AG10803 (cell line): ENCODE results near the gene TTLL11.

Source experiments
- DNase-seq: peaks from one replicate; pipeline ENCODE4 v3.0.0; 2010; ENCODE audit warnings: low read depth
- H3K4me3 ChIP-seq: 2 replicates; pipeline ENCODE4 v1.5.1; 2011; ENCODE audit warnings: mild to moderate bottlenecking, low read length, control low read depth
- CTCF ChIP-seq: conservative IDR thresholded peaks from 2 replicates; pipeline ENCODE4 v1.5.1; 2011; ENCODE audit warnings: mild to moderate bottlenecking, low read length, control low read depth, inconsistent platforms

Gene TTLL11

GRCh38 chr9:121819428-121820231, 273.5 kb downstream of the TTLL11 start:
- no peak for TF ChIP-seq CTCF
- peak overlapping the region; percentile 9; the same call in 1 of the 2 replicates for H3K4me3 ChIP-seq
- DNase-seq, result peak; percentile 38

GRCh38 chr9:121818841-121819427, 274.2 kb downstream of the TTLL11 start:
- no peak for TF ChIP-seq CTCF
- no peak overlapping the region for H3K4me3 ChIP-seq
- DNase-seq, result no peak

- no peak overlapping the region for H3K4me3 ChIP-seq
- no peak for DNase-seq
- TF ChIP-seq CTCF, result no peak
Measured at GRCh38 chr9:121818016-121818661, 275.0 kb downstream of the TTLL11 start.

GRCh38 chr9:121817476-121817875, 275.6 kb downstream of the TTLL11 start:
- no peak for TF ChIP-seq CTCF
- H3K4me3 ChIP-seq, result no peak overlapping the region
- DNase-seq, result no peak

- TF ChIP-seq CTCF, result no peak
- DNase-seq, result no peak
- H3K4me3 ChIP-seq, result no peak overlapping the region
Measured at GRCh38 chr9:121816845-121817450, 276.2 kb downstream of the TTLL11 start.

GRCh38 chr9:121816449-121816817, 276.7 kb downstream of the TTLL11 start:
- no peak overlapping the region for H3K4me3 ChIP-seq
- no peak for TF ChIP-seq CTCF
- DNase-seq, result no peak
